Activated CD4-positive, alpha-beta T cell treated with anti-CD3 and anti-CD28 coated beads, Interleukin-2, Interleukin-6, amounts not matched to agents 100 ng/mL and 50 ng/mL, durations not matched to agents 16 hours and 8 hours (primary cell): ENCODE results near the gene SEMA3F.

Experiments used
- DNase-seq: peaks from one replicate; pipeline ENCODE4 v3.0.0-alpha.2; 2020

SEMA3F gene

GRCh38 chr3:50171540-50172301 is 16.6 kb downstream of the SEMA3F start:
- DNase-seq: no peak

DNA sequence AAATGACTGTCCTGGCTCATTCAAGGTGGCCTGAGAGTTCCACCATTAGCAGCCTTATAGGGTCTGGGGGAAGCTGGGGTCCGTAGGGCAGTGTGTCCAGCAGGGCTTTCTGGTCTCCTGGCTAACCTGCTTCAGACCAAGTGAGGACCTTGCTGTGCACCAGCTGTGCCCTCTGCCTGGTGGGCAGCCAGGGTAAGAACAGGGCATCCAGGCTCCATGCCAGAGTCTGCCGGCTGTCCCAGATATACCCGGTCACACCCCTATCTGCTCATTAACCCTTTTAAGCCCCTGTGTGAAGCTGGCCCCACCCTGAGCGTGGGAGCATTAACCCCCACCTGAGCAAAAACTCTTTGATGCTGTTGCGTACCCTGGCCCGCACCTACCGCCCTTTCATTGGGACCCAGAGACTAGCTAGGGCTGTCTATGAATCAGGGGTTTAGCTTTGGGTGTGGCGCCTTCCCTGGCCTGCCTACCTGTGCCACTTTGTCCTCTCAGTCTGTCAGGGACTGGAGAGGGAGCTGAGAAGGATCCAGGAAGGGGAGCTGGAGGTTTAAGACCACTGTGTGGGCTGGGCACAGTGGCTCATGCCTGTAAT is 17.6 kb downstream of the SEMA3F start:
- no peak for DNase-seq

DNA sequence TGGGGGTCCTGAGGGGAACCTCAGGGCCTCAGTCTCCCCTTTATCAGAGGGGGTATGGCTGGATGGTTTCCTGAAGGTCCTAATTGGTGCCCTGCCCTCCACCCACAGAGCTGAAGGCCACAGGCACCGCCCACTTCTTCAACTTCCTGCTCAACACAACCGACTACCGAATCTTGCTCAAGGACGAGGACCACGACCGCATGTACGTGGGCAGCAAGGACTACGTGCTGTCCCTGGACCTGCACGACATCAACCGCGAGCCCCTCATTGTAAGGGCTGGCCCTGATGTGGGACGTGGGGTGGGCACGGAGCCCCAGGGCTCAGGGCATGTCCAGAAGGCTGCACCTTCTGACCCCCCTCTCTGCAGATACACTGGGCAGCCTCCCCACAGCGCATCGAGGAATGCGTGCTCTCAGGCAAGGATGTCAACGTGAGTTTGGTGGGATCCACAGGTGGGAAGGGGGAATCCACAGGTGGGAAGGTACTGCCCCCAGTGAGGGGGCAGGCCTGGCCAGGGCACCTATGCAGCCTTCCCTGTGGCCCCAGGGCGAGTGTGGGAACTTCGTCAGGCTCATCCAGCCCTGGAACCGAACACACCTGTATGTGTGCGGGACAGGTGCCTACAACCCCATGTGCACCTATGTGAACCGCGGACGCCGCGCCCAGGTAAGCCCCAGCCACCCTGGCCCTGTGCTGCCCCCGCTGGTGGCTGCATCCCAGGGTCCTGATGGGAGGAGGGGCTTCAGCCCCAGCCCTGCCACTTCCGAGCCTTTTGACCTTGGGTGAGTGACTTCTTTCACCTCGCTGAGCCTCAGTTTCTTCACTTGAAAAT is 18.8 kb downstream of the SEMA3F start:
- no peak for DNase-seq

- DNase-seq: no peak
Measured at GRCh38 chr3:50174517-50174895, 19.4 kb downstream of the SEMA3F start.

DNA sequence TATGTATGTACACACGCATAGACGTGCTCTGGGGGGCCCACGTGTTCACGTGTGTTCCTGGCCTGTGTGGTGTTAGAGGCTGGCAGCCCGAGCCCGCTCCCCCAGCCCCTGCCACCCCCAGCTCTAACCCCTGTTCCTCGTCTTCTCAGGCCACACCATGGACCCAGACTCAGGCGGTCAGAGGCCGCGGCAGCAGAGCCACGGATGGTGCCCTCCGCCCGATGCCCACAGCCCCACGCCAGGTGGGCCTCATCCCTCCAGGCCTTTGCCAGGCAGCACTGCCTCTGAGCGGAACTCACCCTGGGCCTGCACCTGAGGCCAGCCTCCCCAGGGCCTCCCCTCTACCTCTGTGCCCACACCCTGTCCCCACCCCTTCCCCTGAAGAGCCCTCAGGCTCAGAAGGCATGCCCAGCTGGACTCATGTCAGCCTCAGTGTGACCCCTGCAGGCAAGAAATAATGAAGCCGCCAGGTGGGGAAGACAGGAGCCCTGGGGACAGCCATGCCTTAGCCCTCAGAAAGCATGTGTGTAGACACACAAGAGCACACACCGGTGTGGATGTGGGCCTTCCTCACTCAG is 19.9 kb downstream of the SEMA3F start:
- DNase-seq: no peak

DNA sequence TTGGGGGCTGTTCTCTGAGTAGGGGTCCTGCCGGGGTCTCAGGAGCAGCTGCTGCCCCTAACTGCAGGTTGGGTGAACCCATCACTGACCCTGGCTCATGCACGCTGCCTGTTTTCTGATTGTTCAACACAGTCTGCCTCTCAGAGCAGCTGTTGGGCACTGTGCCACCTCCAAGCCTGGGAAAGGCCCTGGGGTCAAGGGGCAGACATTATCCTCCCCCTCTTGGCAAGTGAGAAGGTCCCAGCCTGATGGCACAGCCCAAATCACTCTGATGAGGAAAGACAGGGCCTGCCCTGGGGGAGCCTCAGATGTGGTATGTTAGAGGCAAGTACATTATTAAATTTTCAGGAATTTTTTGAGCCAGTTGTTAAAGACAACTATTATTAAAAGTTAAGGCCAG is 22.2 kb downstream of the SEMA3F start:
- DNase-seq: no peak

DNA sequence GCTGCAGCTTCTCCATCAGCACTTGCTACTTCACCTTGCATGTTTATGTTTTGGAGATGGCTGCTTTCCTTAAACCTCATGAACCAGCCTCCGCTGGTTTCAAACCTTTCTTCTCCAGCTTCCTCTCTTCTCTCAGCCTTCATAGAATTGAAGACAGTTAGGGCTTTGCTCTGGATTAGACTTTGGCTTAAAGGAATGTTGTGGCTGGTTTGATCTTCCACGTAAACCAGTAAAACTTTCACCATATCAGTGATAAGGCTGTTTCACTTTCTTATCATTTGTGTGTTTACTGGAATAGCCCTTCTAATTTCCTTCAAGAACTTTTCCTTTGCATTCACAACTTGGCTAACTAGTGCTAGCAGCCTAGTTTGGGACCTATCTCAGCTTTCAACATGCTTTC is 24.6 kb downstream of the SEMA3F start:
- DNase-seq: no peak

- DNase-seq: no peak
Measured at GRCh38 chr3:50181985-50182384, 26.9 kb downstream of the SEMA3F start.

GRCh38 chr3:50182533-50183099 is 27.5 kb downstream of the SEMA3F start:
- no peak for DNase-seq

GRCh38 chr3:50183755-50184154 is 28.6 kb downstream of the SEMA3F start:
- DNase-seq: no peak

DNA sequence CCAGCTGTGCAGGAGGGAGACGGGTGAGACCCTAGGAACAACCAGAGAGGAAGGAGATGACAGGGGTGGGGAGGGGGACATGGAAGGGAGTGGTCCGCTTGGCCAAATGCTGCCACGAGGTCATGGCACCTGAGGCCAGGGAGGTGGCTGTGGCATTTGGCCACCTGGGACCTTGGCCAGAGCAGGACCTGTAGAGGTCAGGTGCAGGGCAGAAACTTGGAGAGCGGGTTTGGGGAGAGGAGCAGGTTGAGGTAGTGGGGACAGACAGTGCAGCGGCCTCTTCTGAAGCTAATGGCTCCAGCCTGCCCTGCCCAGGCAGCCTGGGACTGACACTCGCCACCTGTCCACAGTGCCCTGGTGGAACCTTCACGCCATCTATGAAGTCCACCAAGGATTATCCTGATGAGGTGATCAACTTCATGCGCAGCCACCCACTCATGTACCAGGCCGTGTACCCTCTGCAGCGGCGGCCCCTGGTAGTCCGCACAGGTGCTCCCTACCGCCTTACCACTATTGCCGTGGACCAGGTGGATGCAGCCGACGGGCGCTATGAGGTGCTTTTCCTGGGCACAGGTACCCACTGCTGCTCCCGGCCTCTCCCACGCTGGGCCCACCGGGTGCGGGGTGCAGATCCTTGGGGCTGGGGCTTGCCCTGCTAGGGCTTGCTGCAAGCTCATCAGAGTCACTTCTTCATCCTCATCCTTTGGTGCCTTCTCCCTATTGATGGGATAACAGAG is 29.3 kb downstream of the SEMA3F start:
- no peak for DNase-seq

DNA sequence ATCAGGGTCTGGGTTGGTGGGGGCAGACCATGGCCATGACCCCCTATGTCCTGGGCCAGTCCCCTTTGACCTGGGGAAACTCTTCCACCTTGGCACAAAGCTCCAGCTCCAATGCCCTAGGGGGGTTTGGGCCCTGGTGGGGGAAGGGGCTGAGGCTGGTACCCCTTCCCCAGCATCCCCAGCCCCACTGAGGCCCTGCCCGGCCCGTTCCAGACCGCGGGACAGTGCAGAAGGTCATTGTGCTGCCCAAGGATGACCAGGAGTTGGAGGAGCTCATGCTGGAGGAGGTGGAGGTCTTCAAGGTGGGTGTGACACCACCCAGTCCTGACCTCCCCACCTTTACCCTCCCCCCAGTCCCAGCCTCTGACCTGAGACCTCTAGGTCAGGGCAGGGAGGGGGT is 30.1 kb downstream of the SEMA3F start:
- no peak for DNase-seq

DNA sequence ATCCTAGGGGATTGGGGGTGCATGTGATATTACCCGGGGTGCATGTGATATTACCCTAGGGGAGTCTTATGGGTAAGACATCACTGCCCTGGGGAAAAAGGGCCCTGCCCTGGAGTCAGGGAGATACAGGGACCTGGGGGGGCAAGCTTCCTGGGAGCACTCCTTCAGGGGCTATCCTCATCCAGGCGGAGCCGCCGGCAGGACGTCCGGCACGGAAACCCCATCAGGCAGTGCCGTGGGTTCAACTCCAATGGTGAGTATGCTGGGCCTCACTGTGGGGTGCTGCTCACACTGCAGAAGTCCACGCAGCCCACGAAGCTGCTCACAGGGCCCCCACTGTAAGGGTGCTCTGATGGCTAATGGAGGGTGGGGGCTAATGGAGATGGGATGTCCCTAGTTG is 31.0 kb downstream of the SEMA3F start:
- DNase-seq: no peak

- no peak for DNase-seq
Measured at GRCh38 chr3:50187750-50188149, 32.6 kb downstream of the SEMA3F start.

DNA sequence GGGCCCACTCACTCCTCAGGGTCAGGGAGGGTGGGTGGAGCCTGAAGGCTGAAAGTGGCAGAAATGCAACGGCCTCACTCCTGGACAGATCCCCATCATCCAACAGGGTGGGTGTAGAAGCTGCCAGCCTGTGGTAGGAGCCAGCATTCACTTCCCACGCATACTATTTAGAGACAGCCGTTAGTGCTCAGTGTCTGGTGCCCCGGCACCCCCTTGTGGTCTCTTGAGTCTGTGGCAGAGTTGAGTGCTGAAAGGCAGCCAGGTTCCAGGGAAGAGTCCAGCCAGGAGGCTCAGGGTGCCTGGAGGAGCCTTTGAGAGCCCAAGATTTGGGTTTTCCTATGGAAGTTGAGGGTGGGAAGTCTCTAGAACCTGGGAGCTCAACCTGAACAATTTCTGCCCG is 34.1 kb downstream of the SEMA3F start:
- peak; percentile 65 for DNase-seq

GRCh38 chr3:50189989-50190388 is 34.9 kb downstream of the SEMA3F start:
- no peak for DNase-seq

- DNase-seq: no peak
Measured at GRCh38 chr3:50190936-50191660, 36.0 kb downstream of the SEMA3F start, which contains the start of gene GNAT1. GNAT1 (plus strand) TSS chr3:50191610; CDS start chr3:50191726, 116 bp downstream.

- no peak for DNase-seq
Measured at GRCh38 chr3:50192124-50192523, 37.0 kb downstream of the SEMA3F start.

- peak; percentile 84 for DNase-seq
Measured at GRCh38 chr3:50192689-50193141, 37.6 kb downstream of the SEMA3F start.

DNA sequence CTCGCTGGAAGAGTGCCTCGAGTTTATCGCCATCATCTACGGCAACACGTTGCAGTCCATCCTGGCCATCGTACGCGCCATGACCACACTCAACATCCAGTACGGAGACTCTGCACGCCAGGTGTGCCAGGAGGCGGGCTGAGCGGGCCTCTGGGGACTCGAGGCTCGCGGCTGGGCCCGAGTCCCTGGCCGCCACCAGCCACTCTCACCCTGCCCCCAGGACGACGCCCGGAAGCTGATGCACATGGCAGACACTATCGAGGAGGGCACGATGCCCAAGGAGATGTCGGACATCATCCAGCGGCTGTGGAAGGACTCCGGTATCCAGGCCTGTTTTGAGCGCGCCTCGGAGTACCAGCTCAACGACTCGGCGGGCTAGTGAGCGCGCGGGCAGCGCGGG is 38.2 kb downstream of the SEMA3F start:
- DNase-seq: no peak

DNA sequence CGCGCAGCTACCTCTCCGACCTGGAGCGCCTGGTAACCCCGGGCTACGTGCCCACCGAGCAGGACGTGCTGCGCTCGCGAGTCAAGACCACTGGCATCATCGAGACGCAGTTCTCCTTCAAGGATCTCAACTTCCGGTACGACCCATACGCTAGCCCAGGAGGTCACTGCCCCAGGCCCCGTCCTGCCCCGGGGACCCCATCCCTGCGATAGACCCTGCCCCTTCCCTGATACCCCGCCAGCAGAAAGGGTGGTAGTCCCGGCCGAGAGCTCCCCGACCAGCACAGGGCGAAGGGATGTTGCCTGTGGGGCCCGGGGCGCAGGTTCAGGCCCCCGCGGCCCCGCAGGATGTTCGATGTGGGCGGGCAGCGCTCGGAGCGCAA is 38.6 kb downstream of the SEMA3F start:
- DNase-seq: no peak
